NCI-H2196 treated with DMSO at 0.1 percent for 48 hours (cell line): ENCODE measurements around the gene RARA.

Experiments
- DNase-seq: peaks from one replicate; lab custom pipeline; 2025; ENCODE audit not compliant: unreplicated experiment; lab: John Stamatoyannopoulos, UW

RARA gene

DNA sequence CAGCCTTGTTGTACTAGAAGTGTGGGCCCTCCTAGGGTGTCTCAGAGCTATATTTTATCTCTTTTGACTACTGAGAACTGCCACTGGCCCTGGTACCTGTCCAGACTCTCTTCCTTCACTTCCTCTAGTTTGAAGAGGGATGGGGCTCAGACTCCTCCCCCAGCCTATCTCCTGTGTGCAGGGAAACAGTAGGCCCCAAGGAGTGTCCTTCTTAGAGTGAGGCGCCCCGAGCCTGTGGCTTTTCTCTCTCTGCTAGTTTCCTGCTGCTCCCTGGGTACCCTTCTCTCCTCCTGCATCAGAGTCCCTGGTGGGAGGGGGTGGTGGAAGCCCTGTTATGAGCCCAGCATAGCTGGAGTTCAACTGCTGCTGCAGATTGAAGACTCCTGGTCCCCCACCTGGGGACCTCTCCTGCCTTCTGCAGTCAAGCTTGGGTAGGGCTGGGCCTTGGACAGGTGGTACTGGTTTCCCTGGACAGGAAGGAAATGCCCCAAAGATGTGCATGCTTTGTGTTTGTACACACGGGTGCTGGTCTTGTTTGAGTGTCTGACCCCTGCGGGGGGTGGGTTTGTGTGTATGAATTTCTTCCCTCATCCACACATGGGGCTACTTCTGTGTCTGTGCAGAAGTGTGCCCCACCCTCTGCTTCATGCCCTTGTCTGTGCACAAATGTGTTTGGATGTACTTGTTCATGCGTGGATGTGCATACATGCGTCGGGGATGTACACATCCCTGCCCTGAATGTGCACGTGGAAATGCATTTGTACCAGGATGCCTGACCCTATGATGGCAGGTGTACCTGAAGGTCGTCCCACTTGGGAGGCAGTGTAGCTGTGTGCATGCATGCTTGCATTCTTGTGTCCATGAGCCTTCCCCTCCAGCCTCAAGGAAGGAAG is 6.9 kb downstream of the RARA start:
- DNase-seq: no peak

- DNase-seq: no peak
Measured at GRCh38 chr17:40316571-40317344, 7.8 kb downstream of the RARA start.

- DNase-seq: no peak
Measured at GRCh38 chr17:40317345-40317873, 8.4 kb downstream of the RARA start.

DNA sequence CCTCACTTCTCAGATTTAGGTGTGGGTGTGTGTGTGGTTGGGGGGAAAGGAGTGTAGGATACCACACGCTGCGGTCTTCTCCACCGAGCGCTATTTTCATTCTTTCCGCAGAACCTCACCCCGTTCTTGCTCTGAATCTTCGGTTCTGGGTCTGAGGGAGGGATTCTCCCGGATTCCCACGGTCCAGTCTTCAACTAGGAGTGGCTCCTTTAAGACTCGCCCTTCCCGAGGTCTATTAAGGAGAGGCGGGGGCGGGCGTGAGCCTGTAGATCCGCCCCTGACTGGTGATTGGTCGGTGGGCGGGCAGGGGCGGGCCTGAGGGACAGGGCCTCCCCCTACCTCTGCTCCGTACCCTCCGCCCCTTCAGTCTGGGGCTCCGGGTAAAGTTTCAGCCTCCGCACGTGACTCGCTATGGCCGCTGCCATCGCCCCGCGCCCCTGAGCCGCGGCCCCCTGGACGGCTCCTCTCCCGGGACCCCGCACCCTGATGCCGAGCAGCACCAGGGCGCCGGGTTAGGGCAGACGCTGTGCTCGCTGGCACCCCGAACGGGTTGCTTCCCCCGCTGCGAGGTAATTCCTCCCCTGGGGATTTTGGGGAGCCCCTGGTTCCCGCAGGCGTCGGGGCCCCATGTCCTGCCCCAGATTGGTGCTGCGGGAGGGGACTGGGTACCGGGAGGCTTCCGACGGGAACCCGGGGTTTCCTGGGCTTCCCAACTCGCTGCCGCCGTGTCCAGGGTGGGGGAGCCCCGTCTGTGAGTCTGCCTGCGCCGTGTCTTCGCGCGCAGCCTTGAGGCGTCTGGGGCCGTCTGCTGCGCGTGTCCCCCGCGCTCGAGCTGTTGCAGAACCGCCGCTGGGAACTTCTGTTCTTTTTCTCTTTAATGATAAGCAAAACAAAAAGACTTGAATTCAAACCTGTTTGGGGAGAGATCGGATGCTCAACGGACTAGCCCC is 9.2 kb downstream of the RARA start:
- DNase-seq: peak; percentile 68

- no peak for DNase-seq
Measured at GRCh38 chr17:40318830-40319391, 9.9 kb downstream of the RARA start.

GRCh38 chr17:40319651-40320540 is 10.9 kb downstream of the RARA start:
- no peak for DNase-seq

- no peak for DNase-seq
Measured at GRCh38 chr17:40320756-40321523, 12.0 kb downstream of the RARA start.

GRCh38 chr17:40321524-40321929 is 12.5 kb downstream of the RARA start:
- DNase-seq: no peak

DNA sequence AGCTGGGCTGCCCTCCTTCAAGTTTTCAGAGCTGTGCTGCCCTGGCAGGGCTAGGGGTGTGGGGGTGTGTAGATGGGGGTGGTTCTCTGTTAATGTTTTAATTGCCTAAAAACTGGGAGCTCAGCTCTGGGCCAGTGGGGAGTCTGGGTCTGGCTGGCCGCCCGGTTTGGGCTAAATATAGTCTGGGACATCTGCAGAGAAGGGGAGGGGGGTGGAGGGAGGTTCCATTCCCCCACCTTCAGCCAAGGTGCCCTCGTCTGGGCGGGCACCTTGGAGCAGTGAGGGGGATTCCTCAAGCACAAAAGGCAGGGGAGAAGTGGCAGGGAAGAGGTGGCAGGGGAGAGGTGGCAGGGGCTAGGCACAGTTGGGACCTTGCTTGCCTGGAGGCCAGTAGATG is 13.0 kb downstream of the RARA start:
- no peak for DNase-seq

- no peak for DNase-seq
Measured at GRCh38 chr17:40322358-40323315, 13.7 kb downstream of the RARA start.

DNA sequence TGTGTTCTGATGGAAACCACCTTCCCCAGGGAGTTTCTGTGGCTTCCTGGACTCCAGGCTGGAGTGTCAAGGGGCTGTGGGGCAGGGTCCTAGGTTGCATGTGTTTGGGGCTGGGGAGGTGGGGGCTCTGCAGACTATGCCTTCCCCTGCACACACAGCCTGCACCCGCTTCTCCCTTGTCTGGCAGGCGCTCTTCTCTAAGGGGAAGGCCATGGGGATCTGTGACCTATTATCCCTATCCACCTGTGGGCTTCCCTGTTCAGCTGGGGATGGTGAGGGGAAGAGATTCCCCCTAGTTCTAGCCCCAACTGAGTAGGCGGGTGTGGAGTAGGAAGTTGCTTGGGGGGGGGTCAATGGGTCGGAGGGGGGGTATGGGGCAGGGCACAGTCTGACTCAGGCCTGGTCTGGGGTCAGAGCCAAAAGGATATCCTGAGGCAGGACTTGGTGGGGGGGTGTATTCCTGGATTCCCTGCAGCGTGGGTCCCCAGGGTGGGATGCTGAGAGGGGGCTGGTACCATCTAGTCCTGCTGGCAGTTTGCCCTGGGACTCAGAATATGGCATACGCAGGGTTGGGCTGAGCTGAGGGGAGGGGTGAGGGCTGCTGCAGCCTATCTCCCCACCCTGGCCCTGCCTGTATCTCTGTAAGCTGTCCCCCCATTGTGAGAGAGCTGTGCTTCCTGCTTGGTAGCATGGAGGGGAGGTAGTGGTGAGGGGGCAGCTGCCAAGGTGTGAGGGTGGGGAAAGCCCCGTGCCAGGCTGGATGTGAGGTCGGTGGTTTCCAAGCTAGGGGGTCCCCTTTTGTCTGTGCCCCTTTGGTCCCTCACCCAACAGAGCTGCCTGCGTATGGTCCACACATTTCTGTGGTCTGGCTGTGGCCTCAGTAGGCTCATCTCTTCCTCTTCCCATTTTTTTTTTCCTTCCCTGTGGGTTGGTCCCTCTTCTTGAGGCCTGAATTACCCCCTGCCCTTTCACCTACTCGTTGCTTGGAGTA is 14.7 kb downstream of the RARA start:
- DNase-seq: no peak

- DNase-seq: no peak
Measured at GRCh38 chr17:40325156-40326013, 16.4 kb downstream of the RARA start.

- no peak for DNase-seq
Measured at GRCh38 chr17:40326014-40326831, 17.2 kb downstream of the RARA start.

- DNase-seq: no peak
Measured at GRCh38 chr17:40326832-40327199, 17.8 kb downstream of the RARA start.

GRCh38 chr17:40327244-40327729 is 18.3 kb downstream of the RARA start:
- no peak for DNase-seq
